GM12801 (cell line): ENCODE measurements around the gene CRACR2B.

Source experiments
- TF ChIP-seq, protein P1 (sequence below): IDR thresholded peaks from one replicate; pipeline ENCODE4 v1.5.1; 2011; ENCODE audit warnings: control low read depth; ENCODE audit not compliant: insufficient read length; ENCODE audit errors: extremely low read depth

Gene CRACR2B

GRCh38 chr11:860234-861104 lies 32.8 kb downstream of the CRACR2B start:
- TF ChIP-seq, protein P1, sequence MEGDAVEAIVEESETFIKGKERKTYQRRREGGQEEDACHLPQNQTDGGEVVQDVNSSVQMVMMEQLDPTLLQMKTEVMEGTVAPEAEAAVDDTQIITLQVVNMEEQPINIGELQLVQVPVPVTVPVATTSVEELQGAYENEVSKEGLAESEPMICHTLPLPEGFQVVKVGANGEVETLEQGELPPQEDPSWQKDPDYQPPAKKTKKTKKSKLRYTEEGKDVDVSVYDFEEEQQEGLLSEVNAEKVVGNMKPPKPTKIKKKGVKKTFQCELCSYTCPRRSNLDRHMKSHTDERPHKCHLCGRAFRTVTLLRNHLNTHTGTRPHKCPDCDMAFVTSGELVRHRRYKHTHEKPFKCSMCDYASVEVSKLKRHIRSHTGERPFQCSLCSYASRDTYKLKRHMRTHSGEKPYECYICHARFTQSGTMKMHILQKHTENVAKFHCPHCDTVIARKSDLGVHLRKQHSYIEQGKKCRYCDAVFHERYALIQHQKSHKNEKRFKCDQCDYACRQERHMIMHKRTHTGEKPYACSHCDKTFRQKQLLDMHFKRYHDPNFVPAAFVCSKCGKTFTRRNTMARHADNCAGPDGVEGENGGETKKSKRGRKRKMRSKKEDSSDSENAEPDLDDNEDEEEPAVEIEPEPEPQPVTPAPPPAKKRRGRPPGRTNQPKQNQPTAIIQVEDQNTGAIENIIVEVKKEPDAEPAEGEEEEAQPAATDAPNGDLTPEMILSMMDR, result no peak

DNA sequence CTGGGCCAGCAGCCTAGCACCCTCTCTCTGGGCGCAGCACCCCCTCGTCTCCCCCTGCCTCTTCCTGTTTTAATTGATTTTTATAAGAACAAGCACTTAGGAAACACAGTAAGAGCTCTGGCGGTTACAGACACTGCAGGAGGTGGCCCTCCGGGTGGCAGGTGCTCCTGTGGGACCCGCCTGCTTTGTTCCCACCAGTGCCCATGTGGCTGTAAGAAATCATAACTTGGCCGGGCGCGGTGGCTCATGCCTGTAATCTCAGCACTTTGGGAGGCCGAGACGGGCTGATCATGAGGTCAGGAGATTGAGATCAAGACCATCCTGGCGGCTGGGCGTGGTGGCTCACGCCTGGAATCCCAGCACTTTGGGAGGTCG lies 33.4 kb downstream of the CRACR2B start:
- TF ChIP-seq, protein P1, result no peak

DNA sequence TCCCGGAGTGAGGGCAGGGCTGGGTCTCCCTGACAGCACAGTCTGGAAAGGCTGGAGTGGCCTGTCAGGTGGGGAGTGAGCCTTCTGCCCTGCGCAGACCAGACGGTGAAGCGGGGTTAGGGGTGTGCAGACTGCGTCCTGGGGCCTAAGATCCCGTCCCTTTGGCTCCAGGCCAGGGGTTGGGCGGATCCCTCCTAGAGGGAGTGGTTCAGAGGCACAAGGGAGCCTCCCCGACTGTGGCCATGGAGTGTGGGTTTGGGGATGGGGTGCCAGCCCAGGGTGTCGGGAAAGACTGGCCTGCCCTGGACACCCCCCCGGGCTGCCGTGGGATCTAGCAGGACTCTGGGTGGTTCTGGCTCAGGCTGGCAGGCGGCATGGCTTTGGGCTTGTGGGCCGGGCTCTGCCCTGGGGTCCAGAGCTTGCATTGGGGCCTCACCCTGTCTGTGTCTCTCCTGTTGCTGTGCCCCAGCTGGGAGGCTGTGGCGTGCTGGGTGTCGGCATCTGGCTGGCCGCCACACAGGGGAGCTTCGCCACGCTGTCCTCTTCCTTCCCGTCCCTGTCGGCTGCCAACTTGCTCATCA lies 34.5 kb downstream of the CRACR2B start:
- TF ChIP-seq, protein P1, result no peak

DNA sequence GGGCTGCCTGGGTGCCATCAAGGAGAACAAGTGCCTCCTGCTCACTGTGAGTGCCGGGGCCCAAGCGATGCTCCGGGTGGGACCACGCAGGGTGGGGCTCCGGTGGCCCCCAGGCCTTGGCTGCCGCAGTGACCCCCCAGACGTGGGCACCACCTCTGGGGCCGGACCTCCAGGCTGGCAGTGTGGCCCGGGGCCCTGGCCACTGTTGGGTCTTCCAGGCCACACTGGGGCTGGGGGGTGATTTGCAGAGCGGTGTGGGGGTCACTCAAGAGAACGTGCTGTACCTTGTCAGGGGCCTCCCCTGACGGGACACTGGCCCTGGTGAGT lies 34.9 kb downstream of the CRACR2B start:
- TF ChIP-seq, protein P1, result no peak

GRCh38 chr11:863023-863909 lies 35.5 kb downstream of the CRACR2B start:
- TF ChIP-seq, protein P1, result no peak

- TF ChIP-seq, protein P1, result no peak
These were observed 36.5 kb downstream of the CRACR2B start for GRCh38 chr11:863910-864827.

DNA sequence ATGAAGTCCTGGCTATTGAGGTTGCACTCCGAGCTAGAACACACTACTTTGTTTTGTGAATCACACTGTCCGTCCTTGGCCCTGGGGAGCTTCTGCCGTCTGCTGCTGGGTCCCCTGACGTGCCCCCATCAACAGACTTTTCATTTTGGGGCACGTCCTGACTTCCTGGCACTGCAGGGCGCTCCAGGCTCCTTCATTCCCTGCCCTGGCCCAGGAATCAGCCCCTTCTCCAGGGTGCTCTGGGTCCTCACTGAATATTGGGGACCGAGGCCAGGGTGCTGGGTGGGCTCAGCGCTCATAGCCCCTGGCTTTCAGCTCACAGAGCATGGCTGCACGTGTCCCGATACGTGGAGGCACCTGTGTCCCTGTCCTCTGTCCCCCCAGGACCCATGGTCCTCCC lies 37.2 kb downstream of the CRACR2B start:
- TF ChIP-seq, protein P1, result no peak
